ENCODE data around the gene FBXO17.
A peak's percentile ranks its signal among the peaks of the same experiment; 100 is the strongest.

FBXO17 gene

DNA sequence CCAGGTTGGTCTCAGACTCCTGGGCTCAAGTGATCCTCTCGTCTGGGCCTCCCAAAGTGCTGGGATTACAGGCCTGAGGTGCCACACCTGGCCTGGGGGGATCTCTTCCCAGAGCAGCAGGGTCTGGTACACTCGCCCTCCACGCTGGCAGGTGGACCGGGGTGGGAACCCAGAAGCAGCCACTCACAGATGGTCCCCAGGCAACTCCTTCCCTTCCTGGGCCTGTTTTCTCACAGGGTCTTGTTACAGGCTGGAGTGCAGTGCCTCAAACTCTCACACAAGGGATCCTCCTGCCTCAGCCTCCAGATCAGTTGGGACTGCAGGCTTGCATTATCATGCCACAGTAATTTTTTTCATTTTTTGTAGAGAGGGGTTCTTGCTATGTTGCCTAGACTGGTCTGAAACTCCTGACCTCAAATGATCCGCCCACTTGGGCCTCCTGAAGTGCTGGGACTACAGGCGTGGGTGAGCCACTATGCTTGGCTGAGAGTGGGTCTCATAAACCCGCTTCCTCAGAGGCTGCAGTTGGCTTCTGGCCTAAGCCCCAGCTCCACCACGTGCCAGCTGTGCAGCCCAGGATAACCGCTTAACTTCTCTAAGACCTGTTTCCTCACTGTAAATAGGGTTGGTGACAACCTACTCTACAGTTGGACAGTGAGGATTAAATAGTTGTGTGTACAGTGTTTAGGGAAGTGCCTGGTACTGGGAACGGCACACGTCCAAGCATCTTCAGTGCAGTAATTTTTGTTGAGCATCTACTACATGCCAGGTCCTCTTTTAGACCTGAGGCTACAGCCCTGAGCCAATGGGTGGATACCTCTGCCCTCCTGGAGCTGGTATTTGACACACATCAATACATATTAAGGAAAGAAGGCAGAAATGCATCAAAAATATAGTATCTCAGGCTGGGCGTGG is 62.7 kb downstream of the FBXO17 start:
- DNase-seq: no peak

DNA sequence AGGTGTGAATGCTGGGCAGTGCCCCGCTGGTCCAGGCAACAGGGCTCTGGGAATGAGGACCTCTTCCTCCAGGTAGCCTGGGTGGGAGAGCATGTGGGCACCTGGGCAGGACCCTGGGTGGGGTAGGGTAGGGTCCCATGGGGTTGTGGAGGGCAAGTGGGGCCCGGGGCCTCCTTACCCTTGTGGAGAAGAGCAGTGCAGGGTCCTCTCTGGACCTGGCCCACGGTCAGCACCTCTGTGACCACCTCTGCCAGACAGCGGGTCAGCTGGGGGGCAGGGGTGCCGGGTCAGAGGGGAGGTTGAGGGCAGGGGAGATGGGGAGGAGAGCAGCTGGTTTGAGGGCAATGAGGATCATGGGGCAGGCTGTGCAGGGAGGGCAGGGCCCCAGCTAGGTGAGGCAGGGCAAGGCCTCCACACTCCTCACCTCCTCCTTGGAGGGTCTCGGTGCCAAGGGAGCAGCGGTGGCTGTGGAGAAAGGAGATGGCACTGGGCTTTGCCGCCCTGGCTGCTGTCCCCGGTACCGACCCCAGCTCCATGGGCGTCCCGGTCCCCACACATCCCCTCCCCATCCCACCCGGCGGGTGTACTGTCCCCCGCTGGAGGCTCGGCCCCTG is 64.0 kb downstream of the FBXO17 start:
- DNase-seq: no peak

DNA sequence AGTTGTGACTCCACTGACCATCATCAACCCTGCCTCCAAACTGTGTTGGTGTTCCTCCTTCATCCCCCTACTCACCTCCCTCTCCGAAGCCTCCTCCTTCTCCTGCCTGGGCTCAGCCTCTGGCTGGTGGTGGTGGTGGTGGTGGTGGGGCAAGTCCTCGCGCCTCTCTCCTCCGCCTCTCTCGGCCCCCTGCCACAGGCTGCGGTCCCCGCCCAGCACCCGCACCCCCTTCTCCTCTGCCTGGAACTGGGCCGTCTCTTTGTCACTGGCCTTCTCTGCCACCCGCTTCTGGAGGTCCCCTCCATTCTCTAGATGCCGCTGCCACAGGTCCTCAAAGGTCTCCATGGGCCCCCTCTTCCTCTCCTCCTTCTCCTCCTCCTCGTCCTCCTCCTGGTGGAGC is 65.1 kb downstream of the FBXO17 start:
- no peak for DNase-seq

DNA sequence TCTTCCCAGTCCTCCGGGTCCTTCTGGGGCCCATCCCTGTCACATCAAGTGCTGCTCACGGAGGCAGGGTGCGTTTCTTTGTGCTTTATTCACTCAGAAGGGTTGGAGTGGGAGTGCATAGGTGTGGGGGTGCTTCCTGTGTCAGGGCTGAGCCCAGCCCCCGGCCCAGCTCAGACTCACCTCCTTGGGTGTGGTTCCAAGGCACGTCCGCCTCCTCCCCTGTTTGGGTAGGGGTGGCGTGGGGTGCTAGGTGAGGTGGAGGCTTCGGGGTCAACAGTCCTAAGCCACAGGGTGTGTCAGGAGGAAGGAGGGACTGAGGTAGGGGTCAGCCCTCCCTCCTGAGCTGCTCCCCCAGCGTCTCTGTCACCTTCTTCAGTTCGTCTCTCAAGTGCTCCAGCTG is 66.6 kb downstream of the FBXO17 start:
- DNase-seq: no peak

DNA sequence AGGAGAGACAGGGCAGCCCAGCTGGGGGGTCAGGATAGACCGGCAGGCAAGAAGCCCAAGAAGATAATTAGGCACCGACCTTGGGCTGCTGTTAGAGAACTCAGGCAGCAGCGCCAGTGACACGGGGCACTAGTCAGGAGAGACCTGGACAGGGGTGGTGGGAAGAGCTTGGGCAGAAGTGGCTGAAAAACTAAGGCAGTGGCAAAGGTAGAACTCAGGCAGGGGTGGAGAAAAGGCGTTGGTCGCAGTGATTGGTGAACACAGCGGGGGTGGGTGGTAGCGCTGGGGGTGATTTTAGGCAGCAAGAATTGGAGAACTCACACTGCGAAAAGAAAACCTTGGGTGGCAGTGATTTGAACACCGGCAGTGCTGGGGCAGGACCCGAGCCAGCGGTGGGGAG is 67.9 kb downstream of the FBXO17 start:
- no peak for DNase-seq

DNA sequence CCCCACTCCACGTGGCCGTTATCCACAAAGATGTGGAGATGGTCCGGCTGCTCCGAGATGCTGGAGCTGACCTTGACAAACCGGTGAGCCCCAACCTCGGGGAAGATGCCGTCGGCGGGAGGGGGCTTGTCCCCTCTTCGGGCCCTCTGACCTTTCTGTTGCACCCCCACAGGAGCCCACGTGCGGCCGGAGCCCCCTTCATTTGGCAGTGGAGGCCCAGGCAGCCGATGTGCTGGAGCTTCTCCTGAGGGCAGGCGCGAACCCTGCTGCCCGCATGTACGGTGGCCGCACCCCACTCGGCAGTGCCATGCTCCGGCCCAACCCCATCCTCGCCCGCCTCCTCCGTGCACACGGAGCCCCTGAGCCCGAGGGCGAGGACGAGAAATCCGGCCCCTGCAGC is 68.3 kb downstream of the FBXO17 start:
- no peak for DNase-seq

- no peak for DNase-seq
Measured at GRCh38 chr19:38905620-38906019, 69.9 kb downstream of the FBXO17 start.

DNA sequence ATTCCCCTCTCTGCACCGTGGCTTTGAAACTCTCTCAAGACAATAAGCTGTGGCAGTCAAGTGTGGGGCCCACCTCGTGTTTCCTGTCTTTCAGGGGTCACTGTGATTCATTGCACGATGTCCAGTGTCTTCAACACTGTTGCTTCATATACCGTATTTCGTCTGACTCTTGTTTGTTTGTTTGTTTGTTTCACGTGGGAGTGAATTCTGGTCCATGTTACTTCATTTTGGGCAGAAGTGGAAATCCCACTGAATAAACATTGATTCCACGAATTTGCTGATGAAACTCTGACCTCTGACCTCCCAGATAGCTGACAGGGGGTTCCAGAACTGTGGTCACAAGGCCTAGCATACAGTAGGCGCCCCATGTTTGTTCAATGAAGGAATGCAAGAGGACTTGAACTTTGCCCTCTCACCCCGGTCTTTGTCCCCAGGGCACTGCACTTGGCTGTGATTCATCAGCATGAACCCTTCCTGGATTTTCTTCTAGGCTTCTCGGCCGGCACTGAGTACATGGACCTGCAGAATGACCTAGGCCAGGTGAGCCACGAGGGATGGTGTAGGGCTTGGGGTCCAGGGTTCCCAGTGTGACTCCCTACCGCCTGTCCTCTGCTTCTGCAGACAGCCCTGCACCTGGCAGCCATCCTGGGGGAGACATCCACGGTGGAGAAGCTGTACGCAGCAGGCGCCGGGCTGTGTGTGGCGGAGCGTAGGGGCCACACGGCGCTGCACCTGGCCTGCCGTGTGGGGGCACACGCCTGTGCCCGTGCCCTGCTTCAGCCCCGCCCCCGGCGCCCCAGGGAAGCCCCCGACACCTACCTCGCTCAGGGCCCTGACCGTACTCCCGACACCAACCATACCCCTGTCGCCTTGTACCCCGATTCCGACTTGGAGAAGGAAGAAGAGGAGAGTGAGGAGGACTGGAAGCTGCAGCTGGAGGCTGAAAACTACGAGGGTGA is 70.7 kb downstream of the FBXO17 start:
- DNase-seq: no peak

DNA sequence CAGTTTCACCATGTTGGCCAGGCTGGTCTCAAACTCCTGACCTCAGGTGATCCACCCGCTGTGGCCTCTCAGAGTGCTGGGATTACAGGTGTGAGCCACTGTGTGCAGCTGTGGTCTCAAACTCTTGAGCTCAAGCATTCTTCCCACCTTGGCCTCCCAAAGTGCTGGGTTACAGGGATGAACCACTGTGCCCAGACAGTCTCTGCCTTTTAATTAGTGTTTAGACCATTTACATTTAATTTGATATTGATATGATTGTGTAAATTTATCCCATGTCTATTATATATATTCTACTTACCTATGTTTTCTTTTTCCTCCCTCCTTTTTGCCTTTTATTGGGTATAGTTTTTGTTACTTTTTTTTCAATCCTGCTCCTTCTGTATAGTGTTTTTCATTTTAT is 73.9 kb downstream of the FBXO17 start:
- no peak for DNase-seq

DNA sequence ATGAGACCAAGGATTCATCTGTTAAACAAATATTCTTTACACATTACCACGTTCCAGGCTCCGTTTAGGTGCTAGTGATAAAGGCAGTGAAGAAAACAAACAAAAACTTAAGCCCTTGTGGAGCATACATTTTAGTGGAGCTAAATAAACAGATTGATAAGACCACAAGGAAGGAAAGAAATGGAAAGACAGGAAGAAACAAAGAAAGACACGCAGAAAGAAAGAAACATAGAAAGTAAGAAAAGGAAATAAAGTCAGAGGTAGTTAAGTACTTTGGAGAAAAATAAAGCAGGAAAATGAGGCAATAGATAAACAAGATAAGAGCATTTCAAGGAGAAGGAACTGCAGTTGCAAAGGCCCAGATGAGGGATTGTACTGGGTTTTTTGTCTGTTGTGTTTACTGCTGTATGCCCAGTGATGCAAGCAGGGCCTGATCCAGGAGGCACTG is 74.8 kb downstream of the FBXO17 start:
- DNase-seq: no peak

- DNase-seq: no peak
Measured at GRCh38 chr19:38900202-38900629, 75.3 kb downstream of the FBXO17 start.

DNA sequence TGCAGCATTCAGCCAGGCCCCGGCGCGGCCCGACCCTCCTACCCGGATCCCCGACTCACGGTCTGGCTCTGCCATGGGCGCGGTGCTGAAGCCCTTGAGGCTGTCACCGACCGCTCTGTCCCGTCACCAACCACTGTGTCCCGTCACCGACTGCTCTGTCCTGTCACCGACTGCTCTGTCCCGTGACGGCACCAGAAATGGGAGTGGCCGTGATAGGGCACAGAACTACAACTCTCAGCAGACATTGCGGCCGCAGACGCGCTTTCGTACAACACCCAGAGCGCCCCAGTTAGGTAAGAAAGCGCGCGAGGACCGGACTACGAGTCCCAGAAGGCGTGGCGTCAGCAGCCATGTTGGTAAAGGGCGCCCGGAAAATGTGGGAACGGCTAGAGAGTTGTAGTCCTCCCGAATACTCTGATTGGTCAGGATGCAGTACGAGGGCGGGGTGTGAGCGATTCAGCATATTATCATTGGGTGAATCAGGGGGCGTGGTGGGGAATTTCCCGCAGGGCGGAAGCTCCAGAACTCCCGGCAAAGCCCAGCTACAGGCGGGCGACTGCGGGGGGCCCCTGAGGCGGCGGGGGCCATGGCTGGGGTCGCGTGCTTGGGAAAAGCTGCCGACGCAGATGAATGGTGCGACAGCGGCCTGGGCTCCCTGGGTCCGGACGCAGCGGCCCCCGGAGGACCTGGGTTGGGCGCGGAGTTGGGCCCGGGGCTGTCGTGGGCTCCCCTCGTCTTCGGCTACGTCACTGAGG is 75.9 kb downstream of the FBXO17 start, which contains the start of the genes NFKBIB and SIRT2:
NFKBIB (plus strand) TSS at position 523 of the 755 bp plus-strand sequence; CDS start at position 587, 64 bp downstream.
SIRT2 (minus strand) TSS at position 172 of the 755 bp plus-strand sequence; CDS start at position 75, 97 bp downstream.
- peak; percentile 100 for DNase-seq

DNA sequence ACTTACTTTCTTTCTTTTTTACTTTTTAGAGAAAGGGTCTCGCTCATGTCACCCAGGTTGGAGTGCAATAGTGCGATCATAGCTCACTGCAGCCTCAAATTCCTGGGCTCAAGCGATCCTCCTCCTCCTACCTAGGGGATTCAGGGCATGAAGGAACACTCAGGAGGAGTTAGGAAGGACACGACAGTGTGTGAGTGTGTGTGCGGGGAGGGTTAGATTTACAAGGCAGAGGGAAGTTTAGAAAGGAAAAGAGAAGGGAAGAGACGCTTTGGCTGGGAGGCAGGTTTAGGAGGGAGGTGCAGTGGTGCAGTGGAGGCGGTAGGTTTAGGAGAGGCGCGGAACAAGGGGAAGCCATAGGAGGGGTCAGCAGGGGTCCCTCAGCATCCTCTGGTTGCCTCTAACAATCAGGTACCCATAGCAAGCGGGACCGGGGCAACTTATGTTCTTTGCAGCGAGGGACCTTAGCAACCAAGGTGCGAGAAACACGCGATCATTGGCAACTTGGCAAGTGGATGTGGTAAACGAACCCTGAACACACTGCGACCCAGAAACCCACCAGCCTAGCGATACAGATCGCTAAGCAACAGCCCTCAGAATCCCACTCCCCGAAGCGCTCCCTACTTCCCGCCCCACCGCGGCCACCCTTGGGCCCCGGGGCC is 76.6 kb downstream of the FBXO17 start:
- DNase-seq: no peak

DNA sequence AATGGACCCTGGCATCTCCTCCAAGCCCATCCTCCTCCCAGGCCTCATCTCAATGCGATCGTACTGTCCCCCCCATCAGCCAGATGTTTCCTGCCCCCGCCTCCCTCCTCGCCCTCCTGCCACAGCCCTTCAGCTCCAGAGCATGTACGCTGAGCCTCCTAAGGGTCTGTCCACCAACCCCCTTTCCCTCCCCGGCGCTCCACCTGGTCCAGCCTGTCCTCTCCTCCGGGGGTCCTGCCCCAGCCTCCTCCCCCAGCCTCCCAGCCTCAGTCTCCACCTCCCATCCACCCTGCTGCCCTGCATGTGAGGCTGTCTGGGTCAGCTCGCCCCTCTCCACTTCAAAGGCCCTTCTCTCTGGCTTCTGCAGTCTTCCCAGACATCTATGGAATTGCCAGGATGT is 80.6 kb downstream of the FBXO17 start:
- DNase-seq: no peak

DNA sequence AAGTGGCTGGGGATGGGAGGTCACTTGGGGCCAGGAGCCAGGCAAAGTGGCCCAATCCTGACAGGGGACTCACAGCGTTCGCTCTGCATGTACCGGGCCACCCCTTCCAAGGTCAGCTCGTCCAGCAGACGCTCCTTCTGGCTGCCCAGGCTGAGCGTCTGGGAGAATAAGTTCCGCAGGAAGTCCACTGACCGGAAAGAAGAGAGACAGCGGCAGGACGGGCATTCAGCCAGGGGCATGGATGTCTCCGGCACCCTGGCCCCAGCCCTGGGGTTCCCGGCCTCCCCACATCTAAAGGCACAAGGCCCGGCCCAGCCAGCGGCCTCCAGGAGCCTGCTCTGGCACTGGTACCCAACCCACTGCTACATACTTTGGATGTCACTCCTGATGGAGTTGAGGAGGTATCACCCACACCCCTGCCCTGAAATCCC is 82.2 kb downstream of the FBXO17 start:
- no peak for DNase-seq

- no peak for DNase-seq
Measured at GRCh38 chr19:38892841-38893240, 82.7 kb downstream of the FBXO17 start.

DNA sequence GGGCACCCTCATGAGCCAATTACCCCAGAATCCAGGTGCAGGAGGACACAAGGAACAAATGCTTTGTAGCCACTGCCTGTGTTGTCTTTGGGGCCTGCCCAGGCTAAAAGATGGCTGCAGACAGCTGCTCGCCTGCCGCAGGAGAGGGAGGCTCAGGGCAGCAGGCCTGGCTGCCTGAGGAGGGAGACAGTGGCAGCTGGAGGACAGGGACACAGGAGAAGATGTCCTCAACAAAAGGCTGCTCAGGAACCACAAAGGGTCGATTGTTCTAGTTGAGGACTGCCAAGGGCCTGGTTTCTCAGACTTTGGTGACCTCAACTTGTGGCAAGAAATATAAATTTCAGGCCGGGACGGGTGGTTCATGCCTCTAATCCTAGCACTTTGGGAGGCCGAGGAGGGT is 83.8 kb downstream of the FBXO17 start:
- no peak for DNase-seq
